Activated CD4-positive, alpha-beta T cell treated with anti-CD3 and anti-CD28 coated beads for 36 hours (primary cell): ENCODE measurements around the gene TBC1D9B. TPM values are rescaled to one million over a fixed set of nuclear protein-coding genes. Genes with fewer than 3 reads are reported as not detected.
A peak's percentile ranks its signal among the peaks of the same experiment; 100 is the strongest.

Experiments
- ATAC-seq: fragments of 200-7000 bp; cut with Tn5 transposase; one replicate; pipeline ENCODE4 v1.10.0; 2021; ENCODE audit warnings: mild to moderate bottlenecking, moderate library complexity
- CTCF ChIA-PET: fragments of 350-600 bp; sonication (Branson Sonifier 250); formaldehyde crosslinking; loops from one replicate; lab custom pipeline; 2021; ENCODE audit warnings: antibody characterized with exemption; lab: Charles Lee
- POLR2A ChIA-PET: fragments of 350-600 bp; sonication (Branson Sonifier 250); formaldehyde crosslinking; loops from one replicate; lab custom pipeline; 2021; ENCODE audit warnings: antibody characterized with exemption, inconsistent platforms; lab: Charles Lee
- DNase-seq: peaks from one replicate; pipeline ENCODE4 v3.0.0-alpha.2; 2020
- H3K27ac Mint-ChIP-seq: one replicate; pipeline ENCODE4 v1.8.0; 2021; ENCODE audit warnings: mixed read lengths
- H3K27me3 Mint-ChIP-seq: one replicate; pipeline ENCODE4 v1.8.0; 2021; ENCODE audit warnings: mixed read lengths
- H3K36me3 Mint-ChIP-seq: one replicate; pipeline ENCODE4 v1.8.0; 2021; ENCODE audit warnings: low read depth, mixed read lengths
- H3K4me1 Mint-ChIP-seq: one replicate; pipeline ENCODE4 v1.8.0; 2021; ENCODE audit warnings: mixed read lengths
- H3K4me3 Mint-ChIP-seq: one replicate; pipeline ENCODE4 v1.8.0; 2021; ENCODE audit warnings: mild to moderate bottlenecking, moderate library complexity, mixed read lengths
- H3K9me3 Mint-ChIP-seq: one replicate; pipeline ENCODE4 v1.8.0; 2021; ENCODE audit warnings: low read depth, mixed read lengths
- intact Hi-C, 2 experiments: fragments of 100-400 bp; cut with DNase I in 1 of 2; cut with micrococcal nuclease in 1 of 2; formaldehyde crosslinking; loops; one replicate each; pipeline versions ENCODE4 v1.14.2 to v1.15.1; 2022 to 2024; cut with DNase I, micrococcal nuclease
- total RNA-seq, 2 experiments: library from RNA; stranded (reverse); gene quantifications; one replicate each; pipeline ENCODE4 v1.2.3, GENCODE V29; 2021

Gene TBC1D9B
- total RNA-seq, 2 experiments from 2014 or later: 103 to 121 TPM

- no peak for ATAC-seq
- ChIA-PET POLR2A (interaction anchor here (0.5 to 0.7 kb wide), 2 partner anchors 57 to 127 kb away, joined by 3 to 4 read pairs; no protein-coding TSS in a partner anchor), CTCF (interaction anchor here (0.6 to 1.8 kb wide), 4 partner anchors 11 to 329 kb away, joined by 3 to 7 read pairs (median 4); no protein-coding TSS in a partner anchor)
- peaks cover 45% of the 10 kb centered on the region for H3K4me1 Mint-ChIP-seq
- DNase-seq: no peak
- peak overlapping the region; percentile 92 for H3K4me3 Mint-ChIP-seq
- H3K36me3 Mint-ChIP-seq: peaks cover 34% of the 10 kb centered on the region
- intact Hi-C loops: loop anchor here in 1 of 2 experiments (5.0 kb wide), 1 partner anchor 200 kb away; the partner anchor contains the start of gene HNRNPH1
- no peaks in the 10 kb centered on the region for H3K9me3 Mint-ChIP-seq
- peaks cover 2% of the 10 kb centered on the region for H3K27me3 Mint-ChIP-seq
- peak overlapping the region; percentile 31 for H3K27ac Mint-ChIP-seq
Observed at GRCh38 chr5:179822444-179822990, 85.2 kb downstream of the TBC1D9B start.

DNA sequence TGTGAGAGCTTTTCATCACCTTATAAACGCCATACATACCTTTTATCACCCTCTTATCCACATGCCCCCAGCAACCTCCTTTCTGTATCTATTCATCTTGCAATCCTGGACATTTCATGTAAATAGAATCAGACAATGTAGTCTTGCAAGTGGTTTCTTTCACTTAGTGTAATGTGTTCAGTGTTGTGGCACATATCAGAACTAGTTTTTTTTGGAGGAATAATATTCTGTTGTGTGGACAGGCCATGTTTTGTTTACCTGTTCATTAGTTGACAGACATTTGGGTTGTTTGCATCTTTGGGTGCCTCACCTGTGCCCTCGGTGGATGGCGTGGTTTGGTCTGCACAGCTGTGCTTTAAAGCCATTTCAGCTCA, 85.7 kb downstream of the TBC1D9B start:
- peaks cover 2% of the 10 kb centered on the region for H3K27me3 Mint-ChIP-seq
- H3K4me1 Mint-ChIP-seq: peaks cover 41% of the 10 kb centered on the region
- ATAC-seq (no peak), DNase-seq (no peak)
- H3K4me3 Mint-ChIP-seq: peak overlapping the region; percentile 92
- intact Hi-C loops: loop anchor here in 1 of 2 experiments (5.0 kb wide), 1 partner anchor 200 kb away; the partner anchor contains the start of gene HNRNPH1
- H3K9me3 Mint-ChIP-seq: no peaks in the 10 kb centered on the region
- POLR2A ChIA-PET: interaction anchor here (0.5 to 0.7 kb wide), 2 partner anchors 56 to 127 kb away, joined by 3 to 4 read pairs; no protein-coding TSS in a partner anchor
- H3K36me3 Mint-ChIP-seq: peaks cover 33% of the 10 kb centered on the region
- CTCF ChIA-PET: interaction anchor here (0.8 to 1.8 kb wide), 3 partner anchors 11 to 59 kb away, joined by 3 to 7 read pairs (median 4); no protein-coding TSS in a partner anchor
- peak overlapping the region; percentile 31 for H3K27ac Mint-ChIP-seq

- Mint-ChIP-seq H3K36me3 (peaks cover 28% of the 10 kb centered on the region), H3K4me1 (peaks cover 37% of the 10 kb centered on the region), H3K27me3 (peaks cover 2% of the 10 kb centered on the region), H3K27ac (peak overlapping the region; percentile 90), H3K9me3 (no peaks in the 10 kb centered on the region), H3K4me3 (peak overlapping the region; percentile 92)
- ChIA-PET CTCF (interaction anchor here (0.8 to 1.8 kb wide), 3 partner anchors 10 to 58 kb away, joined by 3 to 7 read pairs (median 4); no protein-coding TSS in a partner anchor), POLR2A (interaction anchor here (0.5 to 0.7 kb wide), 2 partner anchors 56 to 126 kb away, joined by 3 to 4 read pairs; no protein-coding TSS in a partner anchor)
- ATAC-seq (peak; percentile 71), DNase-seq (peak; percentile 92)
- intact Hi-C loops: loop anchor here (1.0 to 5.0 kb wide), 6 partner anchors 10 to 673 kb away; partner anchors contain the start of genes HNRNPH1 (in 2 of the 2), MRNIP (in 2 of the 2) and CNOT6 (in 1 of the 2)
Observed at GRCh38 chr5:179821298-179822058, 86.2 kb downstream of the TBC1D9B start.

GRCh38 chr5:179820483-179821297, 87.0 kb downstream of the TBC1D9B start, which contains the start of gene SQSTM1:
SQSTM1 (plus strand) TSS chr5:179820905; CDS start chr5:179820937, 32 bp downstream.
- Mint-ChIP-seq H3K27ac (peak within 1 kb of the TSS; percentile 90), H3K4me3 (peak within 1 kb of the TSS; percentile 92), H3K36me3 (peaks cover 27% of the 10 kb centered on the region), H3K27me3 (peaks cover 2% of the 10 kb centered on the region), H3K4me1 (peaks cover 37% of the 10 kb centered on the region), H3K9me3 (no peaks in the 10 kb centered on the region)
- intact Hi-C loops: loop anchor here (1.0 to 5.0 kb wide), 10 partner anchors 9 to 674 kb away; partner anchors contain the start of genes HNRNPH1 (in 2 of the 2), MRNIP (in 2 of the 2), CNOT6 (in 1 of the 2) and MAML1 (in 1 of the 2)
- DNase-seq (peak; percentile 89), ATAC-seq (peak; percentile 55)
- ChIA-PET POLR2A (interaction anchor here (0.7 to 1.2 kb wide), 3 partner anchors 11 to 87 kb away, joined by 3 to 4 read pairs (median 3); no protein-coding TSS in a partner anchor), CTCF (interaction anchor here (1.0 to 2.2 kb wide), 3 partner anchors 10 to 20 kb away, joined by 4 to 10 read pairs (median 6); no protein-coding TSS in a partner anchor)

GRCh38 chr5:179820127-179820482, 87.6 kb downstream of the TBC1D9B start:
- ChIA-PET CTCF (interaction anchor here (1.0 to 2.2 kb wide), 3 partner anchors 9 to 19 kb away, joined by 4 to 10 read pairs (median 6); no protein-coding TSS in a partner anchor), POLR2A (interaction anchor here (0.7 to 1.2 kb wide), 4 partner anchors 10 to 87 kb away, joined by 3 to 4 read pairs (median 4); no protein-coding TSS in a partner anchor)
- Mint-ChIP-seq H3K9me3 (no peaks in the 10 kb centered on the region), H3K27ac (peak overlapping the region; percentile 76), H3K27me3 (peaks cover 2% of the 10 kb centered on the region), H3K36me3 (peaks cover 26% of the 10 kb centered on the region), H3K4me1 (peaks cover 37% of the 10 kb centered on the region), H3K4me3 (peak overlapping the region; percentile 67)
- no peak for DNase-seq
- ATAC-seq: no peak
- intact Hi-C loops: loop anchor here (1.0 to 5.0 kb wide), 8 partner anchors 9 to 675 kb away; partner anchors contain the start of genes CNOT6 (in 1 of the 2), HNRNPH1 (in 1 of the 2), MAML1 (in 1 of the 2) and MGAT4B (in 1 of the 2)

DNA sequence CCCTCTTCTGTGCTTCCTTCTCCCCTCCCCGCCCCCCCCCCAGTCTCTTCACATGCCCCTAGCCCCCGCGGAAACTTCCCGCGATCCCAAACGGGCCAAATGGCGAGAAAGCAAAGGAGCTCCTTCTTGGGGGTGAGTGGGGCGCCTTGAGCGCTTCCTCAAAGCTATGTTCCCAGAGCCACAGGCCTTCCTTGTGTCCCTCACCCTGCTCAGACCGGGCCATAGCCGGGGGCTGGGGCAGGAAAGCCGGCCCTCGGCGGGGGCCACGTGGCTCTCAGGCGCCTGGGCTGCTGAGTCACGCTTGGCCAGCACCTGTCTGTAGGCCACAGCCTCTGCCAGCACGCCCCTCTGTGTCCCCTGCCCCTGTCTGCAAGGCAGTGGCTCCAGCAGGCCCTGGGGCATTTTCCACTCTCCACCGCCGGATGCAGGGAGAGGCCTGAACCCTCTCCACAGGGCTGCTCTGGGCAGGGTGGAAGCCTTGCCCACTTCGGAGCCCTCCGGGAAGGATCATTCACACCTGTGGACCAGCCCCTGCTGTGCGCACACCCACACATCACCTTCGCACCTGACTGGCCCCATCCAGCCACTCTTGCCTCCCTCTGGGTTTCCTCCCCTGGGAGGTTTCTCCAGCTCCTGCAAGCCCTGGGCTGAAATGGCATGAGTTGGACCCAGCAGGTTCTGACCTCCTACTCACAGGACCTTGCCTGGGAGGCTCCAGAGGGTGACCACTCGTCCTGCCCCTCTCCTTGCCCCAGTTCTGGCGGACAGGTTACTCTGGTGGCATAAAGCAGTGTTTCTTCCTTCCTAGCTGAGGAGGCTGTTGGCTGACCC, 88.2 kb downstream of the TBC1D9B start:
- intact Hi-C loops: loop anchor here (1.0 to 5.0 kb wide), 9 partner anchors 8 to 675 kb away; partner anchors contain the start of genes CANX (in 1 of the 2), CNOT6 (in 1 of the 2), HNRNPH1 (in 1 of the 2) and MAML1 (in 1 of the 2)
- no peaks in the 10 kb centered on the region for H3K9me3 Mint-ChIP-seq
- ATAC-seq: peak; percentile 11
- POLR2A ChIA-PET: interaction anchor here (0.9 to 1.2 kb wide), 3 partner anchors 11 to 86 kb away, joined by 3 to 4 read pairs (median 4); no protein-coding TSS in a partner anchor
- CTCF ChIA-PET: interaction anchor here (1.0 to 2.2 kb wide), 4 partner anchors 8 to 19 kb away, joined by 3 to 10 read pairs (median 5); no protein-coding TSS in a partner anchor
- peaks cover 25% of the 10 kb centered on the region for H3K36me3 Mint-ChIP-seq
- peaks cover 37% of the 10 kb centered on the region for H3K4me1 Mint-ChIP-seq
- peak overlapping the region; percentile 76 for H3K27ac Mint-ChIP-seq
- DNase-seq: peak; percentile 65
- H3K4me3 Mint-ChIP-seq: peak overlapping the region; percentile 67
- H3K27me3 Mint-ChIP-seq: peaks cover 2% of the 10 kb centered on the region

- CTCF ChIA-PET: interaction anchor here (1.0 to 2.2 kb wide), 2 partner anchors 9 to 18 kb away, joined by 3 to 10 read pairs; no protein-coding TSS in a partner anchor
- POLR2A ChIA-PET: no interaction called here
- Mint-ChIP-seq H3K27ac (peak overlapping the region; percentile 72), H3K4me1 (peaks cover 37% of the 10 kb centered on the region), H3K36me3 (peaks cover 26% of the 10 kb centered on the region), H3K4me3 (peak overlapping the region; percentile 67), H3K27me3 (peaks cover 2% of the 10 kb centered on the region), H3K9me3 (no peaks in the 10 kb centered on the region)
- peak; percentile 68 for ATAC-seq
- intact Hi-C loops: loop anchor here in 1 of 2 experiments (1.0 kb wide), 1 partner anchor 121 kb away; the partner anchor contains the start of gene CANX
- peak; percentile 93 for DNase-seq
Observed at GRCh38 chr5:179818746-179819295, 88.9 kb downstream of the TBC1D9B start.

GRCh38 chr5:179817890-179818745, 89.6 kb downstream of the TBC1D9B start:
- H3K4me1 Mint-ChIP-seq: peaks cover 34% of the 10 kb centered on the region
- no peaks in the 10 kb centered on the region for H3K9me3 Mint-ChIP-seq
- H3K4me3 Mint-ChIP-seq: peak overlapping the region; percentile 67
- CTCF ChIA-PET: interaction anchor here (0.6 to 1.0 kb wide), 2 partner anchors 8 to 143 kb away, joined by 3 to 4 read pairs; no protein-coding TSS in a partner anchor
- H3K27me3 Mint-ChIP-seq: peaks cover 2% of the 10 kb centered on the region
- no peak for ATAC-seq
- peak overlapping the region; percentile 58 for H3K27ac Mint-ChIP-seq
- no peak for DNase-seq
- H3K36me3 Mint-ChIP-seq: peaks cover 19% of the 10 kb centered on the region
- intact Hi-C loops: no loop called here
- POLR2A ChIA-PET: no interaction called here
